Stimulated activated naive CD8-positive, alpha-beta T cell treated with anti-CD3 and anti-CD28 coated beads, Interleukin-15, Interleukin-2, amounts not matched to agents 100 ng/mL and 50 ng/mL, for 24 hours (primary cell): ENCODE measurements around the gene TSNAX.
"Not testable (repeated sequence)": the region's sequence is repeated elsewhere in the genome, so short reads cannot be mapped to it uniquely, and the experiment has no call there.

Source experiments
- H3K27ac Mint-ChIP-seq: one replicate; pipeline ENCODE4 v1.8.0; 2021; ENCODE audit warnings: mild to moderate bottlenecking, mixed read lengths
- H3K27me3 Mint-ChIP-seq: one replicate; pipeline ENCODE4 v1.8.0; 2021; ENCODE audit warnings: mixed read lengths
- H3K36me3 Mint-ChIP-seq: one replicate; pipeline ENCODE4 v1.8.0; 2021; ENCODE audit warnings: low read depth, mixed read lengths
- H3K4me1 Mint-ChIP-seq: one replicate; pipeline ENCODE4 v1.8.0; 2021; ENCODE audit warnings: low read depth, mixed read lengths
- H3K4me3 Mint-ChIP-seq: one replicate; pipeline ENCODE4 v1.8.0; 2021; ENCODE audit warnings: mild to moderate bottlenecking, mixed read lengths
- H3K9me3 Mint-ChIP-seq: one replicate; pipeline ENCODE4 v1.8.0; 2021; ENCODE audit warnings: mixed read lengths

The TSNAX gene, protein sequence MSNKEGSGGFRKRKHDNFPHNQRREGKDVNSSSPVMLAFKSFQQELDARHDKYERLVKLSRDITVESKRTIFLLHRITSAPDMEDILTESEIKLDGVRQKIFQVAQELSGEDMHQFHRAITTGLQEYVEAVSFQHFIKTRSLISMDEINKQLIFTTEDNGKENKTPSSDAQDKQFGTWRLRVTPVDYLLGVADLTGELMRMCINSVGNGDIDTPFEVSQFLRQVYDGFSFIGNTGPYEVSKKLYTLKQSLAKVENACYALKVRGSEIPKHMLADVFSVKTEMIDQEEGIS

DNA sequence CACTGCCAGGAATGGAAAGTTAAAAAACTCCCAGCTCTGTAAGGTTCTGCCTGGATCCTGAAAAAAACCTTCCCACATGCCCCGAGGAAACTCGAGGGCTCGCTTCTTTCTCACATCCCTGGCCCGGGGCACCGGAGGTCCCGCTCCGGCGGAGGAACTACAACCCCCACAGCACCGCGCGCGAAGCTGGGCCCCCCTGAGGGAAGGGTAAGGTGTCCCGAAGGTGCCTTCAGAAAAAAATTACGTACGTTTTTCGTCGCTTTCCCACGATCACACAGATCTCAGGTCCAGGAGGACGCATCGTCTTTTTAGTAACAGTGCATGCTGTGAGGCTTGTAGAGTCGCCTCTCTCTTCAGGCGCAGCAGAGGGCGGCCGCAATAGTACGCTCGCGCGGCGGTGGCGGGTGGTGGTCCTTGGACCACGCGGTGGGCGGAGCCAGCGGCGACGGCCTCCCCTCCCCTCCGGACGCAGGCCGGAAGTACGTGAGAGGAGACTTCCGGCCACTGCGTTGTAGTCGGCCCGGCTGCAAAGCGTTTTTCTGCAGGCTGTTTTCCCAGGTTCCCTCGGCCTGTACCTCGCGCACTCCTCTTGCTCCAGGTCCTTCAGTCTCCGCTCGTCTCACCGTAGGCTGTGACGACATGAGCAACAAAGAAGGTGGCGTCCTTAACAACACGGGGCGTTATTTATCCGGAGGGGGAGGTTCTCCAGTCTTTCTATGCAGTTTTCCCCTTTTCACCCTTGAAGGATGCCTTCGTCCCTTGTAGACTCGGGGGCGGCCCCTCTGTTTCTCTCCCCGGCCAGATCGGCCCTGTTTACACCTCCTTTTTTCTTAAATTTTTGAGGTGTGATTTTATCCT lies at the start of gene TSNAX:
Gene TSNAX (plus strand): TSS at position 498 of the 858 bp plus-strand sequence. CDS start 142 bp downstream, at position 640.
- H3K4me1 Mint-ChIP-seq, result peaks cover 45% of the 10 kb centered on the region
- peaks cover 27% of the 10 kb centered on the region for H3K36me3 Mint-ChIP-seq
- H3K27me3 Mint-ChIP-seq, result no peaks in the 10 kb centered on the region
- H3K4me3 Mint-ChIP-seq, result peak within 1 kb of the TSS; percentile 96
- H3K27ac Mint-ChIP-seq, result peak within 1 kb of the TSS; percentile 99
- no peaks in the 10 kb centered on the region for H3K9me3 Mint-ChIP-seq

DNA sequence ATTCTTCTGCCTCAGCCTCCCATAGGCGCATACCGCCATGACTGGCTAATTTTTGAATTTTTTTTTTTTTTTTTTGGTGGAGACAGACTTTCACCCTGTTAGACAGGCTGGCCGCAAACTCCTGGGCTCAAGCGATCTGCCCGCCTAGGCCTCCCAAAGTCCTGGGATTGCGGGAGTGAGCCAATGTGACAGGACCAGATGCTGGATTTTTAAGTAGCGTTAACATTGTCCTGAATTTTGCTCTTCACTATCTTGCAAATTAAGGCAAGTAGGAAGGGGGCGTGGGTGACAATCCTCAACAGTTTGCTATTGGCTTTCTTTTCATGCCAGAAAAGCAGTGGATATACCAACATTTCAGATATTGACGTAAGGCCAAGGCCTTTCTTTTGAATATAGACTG lies 49.7 kb upstream of the TSNAX start:
- Mint-ChIP-seq H3K4me1 (no peaks in the 10 kb centered on the region), H3K27ac (no peak overlapping the region), H3K9me3 (no peaks in the 10 kb centered on the region), H3K4me3 (no peak overlapping the region), H3K36me3 (no peaks in the 10 kb centered on the region), H3K27me3 (peaks cover 33% of the 10 kb centered on the region)

DNA sequence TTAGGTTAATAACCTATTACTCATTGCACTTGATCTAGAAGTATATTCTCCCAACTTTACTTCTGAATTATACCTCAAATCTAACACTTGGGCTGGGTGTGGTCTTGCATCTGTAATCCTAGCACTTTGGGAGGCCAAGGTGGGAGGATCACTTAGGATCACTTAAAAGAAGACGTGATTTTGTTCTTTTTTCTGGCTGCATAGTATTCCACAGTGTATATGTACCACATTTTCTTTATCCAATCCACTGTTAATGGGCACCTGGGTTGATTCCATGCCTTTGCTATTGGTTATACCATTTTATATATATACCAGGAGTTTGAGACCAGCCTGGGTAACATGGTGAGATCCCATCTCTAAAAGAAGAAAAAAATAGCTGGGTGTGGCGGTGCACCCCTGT lies 48.5 kb upstream of the TSNAX start:
- Mint-ChIP-seq H3K4me1 (no peaks in the 10 kb centered on the region), H3K4me3 (no peak overlapping the region), H3K9me3 (no peaks in the 10 kb centered on the region), H3K36me3 (no peaks in the 10 kb centered on the region), H3K27ac (no peak overlapping the region), H3K27me3 (peaks cover 30% of the 10 kb centered on the region)

DNA sequence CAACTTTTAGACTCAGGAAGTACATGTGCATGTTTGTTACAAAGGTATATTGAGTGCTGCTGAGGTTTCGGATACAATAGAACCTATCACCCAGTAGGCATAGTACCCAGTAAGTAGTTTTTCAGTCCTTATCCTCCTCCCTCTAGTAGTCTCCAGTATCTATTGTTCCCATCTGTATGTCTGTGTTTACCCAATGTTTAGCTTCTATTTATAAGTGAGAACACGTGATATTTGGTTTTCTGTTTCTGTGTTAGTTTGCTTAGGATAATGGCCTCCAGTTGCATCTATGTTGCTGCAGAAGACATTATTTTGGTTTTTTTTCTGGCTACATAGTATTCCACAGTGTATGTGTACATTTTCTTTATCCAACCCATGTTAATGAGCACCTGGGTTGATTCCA lies 47.2 kb upstream of the TSNAX start:
- H3K9me3 Mint-ChIP-seq, result no peaks in the 10 kb centered on the region
- no peak overlapping the region for H3K27ac Mint-ChIP-seq
- no peak overlapping the region for H3K4me3 Mint-ChIP-seq

DNA sequence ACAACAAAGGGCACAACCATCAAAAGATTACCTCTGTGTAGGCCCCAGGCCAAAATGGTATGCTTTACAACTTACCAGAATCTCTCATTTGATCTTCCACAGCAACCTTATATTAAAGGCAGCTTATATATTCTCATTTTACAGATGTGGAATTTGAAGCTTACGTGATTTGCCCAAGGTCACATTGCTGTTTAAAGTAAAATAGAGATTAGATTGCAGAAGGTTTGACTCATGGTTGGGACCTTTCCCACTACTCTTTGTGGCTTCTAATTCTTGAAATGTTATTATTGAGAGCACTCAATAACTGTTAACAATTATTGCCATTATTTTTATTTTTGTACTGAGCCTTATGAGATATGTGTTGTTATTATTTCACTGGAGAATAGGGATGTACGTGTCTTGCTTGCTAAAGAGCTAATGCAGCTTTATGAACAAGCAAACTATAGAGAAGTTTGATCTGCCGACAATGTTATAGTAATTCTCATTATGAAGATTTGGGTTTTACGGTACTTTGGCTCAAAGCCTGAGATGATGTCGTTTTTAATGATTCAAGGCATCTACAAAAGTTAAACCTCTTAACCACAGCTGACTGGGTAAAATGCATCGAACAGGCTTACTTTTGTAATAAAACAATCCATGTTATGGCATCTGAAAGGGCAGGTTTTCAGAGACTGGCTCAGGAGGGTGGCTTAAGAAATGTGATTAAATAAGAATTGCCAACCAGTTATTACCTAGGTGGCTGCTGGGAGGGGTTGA lies 43.3 kb upstream of the TSNAX start:
- Mint-ChIP-seq H3K4me1 (no peaks in the 10 kb centered on the region), H3K27ac (no peak overlapping the region), H3K4me3 (no peak overlapping the region), H3K9me3 (no peaks in the 10 kb centered on the region), H3K36me3 (no peaks in the 10 kb centered on the region), H3K27me3 (peaks cover 26% of the 10 kb centered on the region)

More for the DNA sequence above, 47.2 kb upstream of the TSNAX start:
- Mint-ChIP-seq H3K27me3 (peaks cover 27% of the 10 kb centered on the region), H3K4me1 (no peaks in the 10 kb centered on the region), H3K36me3 (no peaks in the 10 kb centered on the region)

DNA sequence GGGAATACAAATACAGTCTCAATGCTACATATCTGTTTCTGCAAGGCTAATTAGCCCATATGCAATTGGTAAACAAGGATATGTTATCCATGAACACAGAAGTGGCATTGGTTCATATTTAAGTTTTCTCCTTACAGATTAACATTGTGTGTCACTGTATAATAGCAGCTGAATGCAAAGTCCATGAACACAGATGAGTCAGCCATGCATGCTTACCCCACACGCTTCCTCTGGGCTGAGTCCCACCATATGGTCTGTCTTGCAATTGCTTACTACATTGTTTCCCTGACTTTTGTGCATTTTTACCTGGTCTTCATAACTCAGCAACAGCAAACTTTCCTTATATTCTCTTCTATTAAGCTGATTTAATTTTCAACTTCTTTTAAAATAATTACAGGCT lies 41.5 kb upstream of the TSNAX start:
- H3K36me3 Mint-ChIP-seq, result no peaks in the 10 kb centered on the region
- peaks cover 13% of the 10 kb centered on the region for H3K27me3 Mint-ChIP-seq
- H3K27ac Mint-ChIP-seq, result no peak overlapping the region
- H3K4me3 Mint-ChIP-seq, result no peak overlapping the region
- H3K9me3 Mint-ChIP-seq, result no peaks in the 10 kb centered on the region
- no peaks in the 10 kb centered on the region for H3K4me1 Mint-ChIP-seq

DNA sequence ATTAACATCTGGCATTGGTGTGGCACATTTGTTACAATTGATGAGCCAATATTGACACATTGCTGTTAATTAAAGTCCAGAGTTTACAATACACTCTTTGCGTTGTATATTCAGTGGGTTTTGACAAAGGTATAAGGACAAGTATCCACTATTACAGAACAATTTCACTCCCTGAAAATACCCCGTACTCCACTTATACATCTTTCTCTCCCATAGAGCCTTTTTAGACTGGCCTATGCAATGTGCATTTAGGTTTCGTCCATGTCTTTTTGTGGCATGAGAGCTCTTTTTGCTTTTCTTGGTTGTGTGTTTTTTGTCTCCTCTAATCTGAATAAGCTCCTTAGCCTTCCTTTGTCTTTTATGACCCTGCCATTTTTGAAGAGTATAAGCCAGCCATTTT lies 40.6 kb upstream of the TSNAX start:
- peaks cover 14% of the 10 kb centered on the region for H3K27me3 Mint-ChIP-seq
- no peaks in the 10 kb centered on the region for H3K9me3 Mint-ChIP-seq
- H3K4me1 Mint-ChIP-seq, result no peaks in the 10 kb centered on the region
- H3K27ac Mint-ChIP-seq, result no peak overlapping the region
- H3K36me3 Mint-ChIP-seq, result no peaks in the 10 kb centered on the region
- H3K4me3 Mint-ChIP-seq, result no peak overlapping the region

DNA sequence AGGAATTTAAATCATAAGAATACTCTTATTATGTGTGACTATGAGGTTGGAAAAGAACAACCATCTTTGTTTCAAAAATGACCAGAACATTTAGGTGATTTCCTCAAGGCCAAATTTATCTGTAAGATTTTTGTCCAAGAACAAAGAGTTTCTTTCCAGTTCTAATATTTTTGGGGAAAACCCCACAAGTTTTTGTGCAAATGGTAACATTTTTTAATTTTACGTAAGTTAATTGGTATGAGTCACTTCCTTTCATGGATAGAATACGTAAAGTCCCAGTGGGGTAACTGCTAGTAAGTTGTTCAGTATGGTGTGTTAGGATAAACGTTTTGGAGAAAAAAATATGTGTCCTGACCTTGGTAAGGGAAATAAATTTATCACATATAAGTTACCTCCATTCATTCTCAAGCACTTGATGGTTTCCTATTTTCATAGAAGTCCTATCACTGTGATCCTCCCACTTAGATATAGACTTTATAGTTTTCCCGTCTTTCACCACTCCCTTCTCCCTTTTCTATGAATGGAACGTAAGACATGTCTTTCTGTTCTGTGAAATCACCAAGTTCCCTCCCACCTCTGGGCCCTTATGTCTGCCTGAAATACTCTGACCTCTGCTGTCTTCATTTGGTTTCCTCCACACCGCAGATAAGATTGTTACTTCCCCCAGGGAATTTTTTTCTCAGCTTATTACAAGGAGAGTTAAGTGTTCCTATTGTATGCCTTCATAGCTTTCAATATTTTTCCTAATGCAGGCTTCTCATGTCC lies 34.9 kb upstream of the TSNAX start:
- Mint-ChIP-seq H3K27ac (peak overlapping the region; percentile 29), H3K27me3 (peaks cover 14% of the 10 kb centered on the region), H3K4me1 (peaks cover 8% of the 10 kb centered on the region), H3K9me3 (peaks cover 14% of the 10 kb centered on the region), H3K4me3 (peak overlapping the region; percentile 14), H3K36me3 (no peaks in the 10 kb centered on the region)

DNA sequence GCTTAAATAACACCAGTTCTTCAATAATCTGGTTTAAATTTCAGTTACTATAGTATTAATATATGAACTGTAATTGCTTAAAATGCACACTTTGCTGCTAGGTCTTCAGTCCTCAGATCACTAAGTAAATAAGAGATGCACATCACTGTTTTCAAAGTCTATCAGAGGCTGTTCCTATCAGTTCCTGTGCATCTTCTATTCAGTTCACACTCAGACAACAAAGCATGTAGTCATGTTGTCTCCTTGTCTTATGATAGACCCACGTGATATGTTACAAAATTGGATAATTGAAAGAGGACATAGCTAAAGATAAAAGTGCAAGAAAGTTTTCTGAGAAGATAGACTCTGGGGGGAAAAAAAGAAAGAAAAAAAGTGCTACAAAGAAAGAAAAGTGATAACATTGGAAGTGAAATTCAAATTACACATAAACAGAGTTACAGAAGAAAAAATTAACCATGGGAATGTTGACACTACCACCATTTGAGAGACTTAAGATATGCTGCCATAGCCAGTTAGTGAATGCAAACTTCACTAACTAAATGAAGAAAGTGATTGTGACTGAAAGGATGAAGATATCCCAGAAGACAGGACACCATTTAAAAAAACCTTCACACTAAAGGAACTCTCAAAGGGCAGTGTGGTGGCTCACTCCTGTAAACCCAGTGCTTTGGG lies 33.9 kb upstream of the TSNAX start:
- Mint-ChIP-seq H3K9me3 (peaks cover 19% of the 10 kb centered on the region), H3K27ac (no peak overlapping the region), H3K27me3 (peaks cover 9% of the 10 kb centered on the region), H3K36me3 (no peaks in the 10 kb centered on the region), H3K4me1 (peaks cover 8% of the 10 kb centered on the region), H3K4me3 (no peak overlapping the region)

DNA sequence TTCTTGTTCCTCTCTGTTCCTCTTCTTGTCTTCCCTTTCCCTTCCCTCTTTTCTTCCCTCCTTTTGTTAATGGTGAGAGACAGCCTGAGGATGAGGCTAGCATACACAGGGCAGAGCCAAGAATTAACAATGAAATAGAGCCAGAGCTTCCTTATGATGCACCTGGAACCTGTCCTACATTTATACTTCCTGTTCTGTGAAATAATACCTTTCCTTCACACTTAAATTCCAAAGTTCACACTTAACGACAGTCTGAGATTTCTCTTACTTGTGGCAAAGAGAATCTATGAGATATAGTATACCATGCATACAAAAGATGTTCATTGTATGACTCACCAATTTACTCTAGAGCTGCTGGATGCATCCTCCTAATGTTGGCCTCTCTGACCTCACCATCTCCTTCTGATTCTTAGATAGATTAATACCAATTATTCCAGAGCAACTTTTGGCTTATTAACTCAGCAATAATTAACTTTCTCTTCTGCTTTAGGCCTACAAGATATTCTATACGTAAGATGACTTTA lies 30.8 kb upstream of the TSNAX start:
- Mint-ChIP-seq H3K4me1 (peaks cover 8% of the 10 kb centered on the region), H3K27ac (no peak overlapping the region), H3K4me3 (no peak overlapping the region), H3K36me3 (no peaks in the 10 kb centered on the region), H3K9me3 (peaks cover 31% of the 10 kb centered on the region), H3K27me3 (peaks cover 9% of the 10 kb centered on the region)

DNA sequence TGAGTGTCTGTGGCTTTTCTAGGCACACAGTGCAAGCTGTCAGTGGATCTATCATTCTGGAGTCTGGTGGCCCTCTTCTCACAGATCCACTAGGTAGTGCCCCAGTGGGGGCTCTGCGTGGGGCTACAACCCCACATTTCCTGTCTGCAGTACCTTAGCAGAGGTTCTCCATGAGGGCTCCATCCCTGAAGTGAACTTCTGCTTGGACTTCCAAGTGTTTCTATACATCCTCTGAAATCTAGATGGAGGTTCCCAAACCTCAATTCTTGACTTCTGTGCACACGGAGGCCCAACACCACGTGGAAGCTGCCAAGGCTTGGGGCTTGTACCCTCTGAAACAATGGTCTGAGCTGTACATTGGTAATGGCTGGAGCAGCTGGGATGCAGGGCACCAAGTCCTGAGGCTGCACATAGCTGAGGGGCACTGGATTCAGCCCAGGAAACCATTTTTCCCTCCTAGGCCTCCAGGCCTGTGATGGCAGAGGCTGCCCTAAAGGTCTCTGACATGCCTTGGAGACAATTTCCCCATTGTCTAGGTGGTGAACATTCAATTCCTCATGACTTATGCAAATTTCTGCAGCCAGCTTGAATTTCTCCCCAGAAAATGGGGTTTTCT lies 29.2 kb upstream of the TSNAX start:
- Mint-ChIP-seq H3K27ac (no peak overlapping the region), H3K9me3 (peaks cover 31% of the 10 kb centered on the region), H3K27me3 (peaks cover 5% of the 10 kb centered on the region), H3K4me3 (no peak overlapping the region), H3K36me3 (no peaks in the 10 kb centered on the region), H3K4me1 (no peaks in the 10 kb centered on the region)

DNA sequence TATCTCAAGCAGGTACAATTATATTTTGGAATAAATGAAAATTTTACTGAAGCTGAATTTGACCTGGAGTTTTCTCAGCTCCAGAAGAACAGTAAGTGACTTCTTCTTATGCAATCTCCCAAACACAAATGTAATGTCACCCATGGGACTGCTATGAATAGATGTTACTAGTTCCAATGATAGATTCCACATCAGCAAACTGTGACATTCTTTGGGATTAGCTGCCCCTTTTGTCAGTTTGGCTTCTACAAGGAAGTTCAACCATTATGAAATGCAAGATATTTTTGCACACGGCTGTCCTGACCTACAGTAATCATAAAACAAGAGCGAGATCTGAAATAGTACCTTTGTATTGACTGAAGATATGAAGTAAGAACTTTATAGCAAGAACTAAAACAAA lies 27.8 kb upstream of the TSNAX start:
- Mint-ChIP-seq H3K9me3 (peaks cover 31% of the 10 kb centered on the region), H3K27ac (no peak overlapping the region), H3K27me3 (peaks cover 13% of the 10 kb centered on the region), H3K36me3 (no peaks in the 10 kb centered on the region), H3K4me3 (no peak overlapping the region), H3K4me1 (no peaks in the 10 kb centered on the region)

DNA sequence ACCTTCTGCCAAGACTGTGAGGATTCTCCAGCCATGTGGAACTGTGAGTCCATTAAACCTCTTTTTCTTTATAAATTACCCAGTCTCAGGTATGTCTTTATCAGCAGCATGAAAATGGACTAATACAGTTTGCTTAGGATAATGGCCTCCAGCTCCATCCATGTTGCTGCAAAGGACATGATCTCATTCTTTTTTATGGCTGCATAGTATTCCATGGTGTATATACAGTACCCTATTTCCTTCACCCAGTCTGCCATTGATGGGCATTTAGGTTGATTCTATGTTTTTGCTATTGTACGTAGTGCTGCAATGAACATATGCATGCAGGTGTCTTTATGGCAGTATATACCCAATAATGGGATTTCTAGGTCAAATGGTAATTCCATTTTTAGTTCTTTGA lies 25.3 kb upstream of the TSNAX start:
- Mint-ChIP-seq H3K9me3 (peaks cover 21% of the 10 kb centered on the region), H3K27me3 (peaks cover 20% of the 10 kb centered on the region)
- not testable (repeated sequence) for H3K4me3 Mint-ChIP-seq, H3K36me3 Mint-ChIP-seq, H3K4me1 Mint-ChIP-seq, H3K27ac Mint-ChIP-seq
